Stimulated activated CD4-positive, alpha-beta T cell treated with anti-CD3 and anti-CD28 coated beads, Interleukin-1b, Interleukin-23, amount 100 ng/mL, for 1 hour (primary cell): ENCODE measurements around the gene RASL11B.

ENCODE experiments used
- DNase-seq, 2 donors: peaks; one replicate each; pipeline ENCODE4 v3.0.0-alpha.2; 2020; ENCODE audit warnings: low read depth in 2 of 2

Gene RASL11B

DNA sequence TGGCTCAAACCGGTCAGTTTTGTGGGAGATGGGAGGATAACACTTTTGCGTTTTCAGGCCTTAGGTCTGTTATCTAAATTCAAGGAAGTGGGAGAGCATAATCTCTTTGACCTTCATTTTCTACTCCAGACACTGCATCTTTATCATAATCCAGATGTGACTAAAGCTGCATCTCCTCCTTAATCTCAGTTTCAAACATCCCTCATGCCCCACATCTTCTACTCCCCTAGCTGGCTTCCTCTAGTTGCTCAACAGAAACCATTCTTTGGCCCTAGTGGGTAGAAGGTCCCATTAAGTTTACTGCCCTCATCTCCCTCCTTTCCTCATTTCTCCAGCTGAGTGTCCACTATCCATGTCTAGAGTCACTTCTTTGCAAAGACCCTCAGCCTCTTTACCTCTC lies 18.8 kb upstream of the RASL11B start:
- DNase-seq, result no peak

DNA sequence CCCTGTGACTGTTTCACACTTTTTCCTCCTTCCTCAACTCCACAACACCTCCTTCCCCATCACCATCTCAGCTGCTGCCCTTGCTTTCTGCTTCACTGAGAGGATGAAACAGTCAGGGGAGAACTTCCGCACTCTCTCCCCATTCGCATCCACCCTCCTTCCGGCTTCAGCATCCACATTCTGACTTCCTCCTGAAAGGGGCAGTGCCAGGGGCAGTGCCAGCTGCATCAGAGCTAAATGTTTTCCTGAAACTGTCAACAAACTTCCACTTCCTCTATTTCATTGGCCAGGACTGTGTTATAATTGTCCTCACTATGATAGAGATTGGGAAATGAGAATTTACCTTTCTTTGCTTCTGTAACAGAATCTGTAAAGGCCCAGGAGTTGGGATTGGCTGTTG lies 18.2 kb upstream of the RASL11B start:
- DNase-seq, result no peak

DNA sequence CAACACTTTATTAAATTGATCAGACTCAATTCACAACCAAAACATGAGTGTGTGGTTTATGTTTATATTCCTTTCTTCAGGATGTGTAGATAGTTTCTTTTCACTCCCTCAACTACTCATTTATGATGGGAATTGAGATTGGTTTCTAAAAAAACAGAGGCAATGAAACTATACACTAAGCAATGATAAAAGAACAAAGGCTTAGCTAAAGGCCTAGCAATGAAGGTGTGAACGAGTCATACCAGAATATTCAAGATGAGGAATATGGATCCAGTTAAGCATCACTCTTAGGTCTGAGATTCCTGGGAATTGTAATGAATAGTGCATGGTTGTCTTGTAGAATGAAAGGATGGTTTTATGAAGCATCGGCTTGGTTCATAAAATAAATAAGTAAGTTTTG lies 17.5 kb upstream of the RASL11B start:
- DNase-seq, result no peak

- DNase-seq, result no peak
Measured at GRCh38 chr4:52846502-52846901, 15.6 kb upstream of the RASL11B start.

DNA sequence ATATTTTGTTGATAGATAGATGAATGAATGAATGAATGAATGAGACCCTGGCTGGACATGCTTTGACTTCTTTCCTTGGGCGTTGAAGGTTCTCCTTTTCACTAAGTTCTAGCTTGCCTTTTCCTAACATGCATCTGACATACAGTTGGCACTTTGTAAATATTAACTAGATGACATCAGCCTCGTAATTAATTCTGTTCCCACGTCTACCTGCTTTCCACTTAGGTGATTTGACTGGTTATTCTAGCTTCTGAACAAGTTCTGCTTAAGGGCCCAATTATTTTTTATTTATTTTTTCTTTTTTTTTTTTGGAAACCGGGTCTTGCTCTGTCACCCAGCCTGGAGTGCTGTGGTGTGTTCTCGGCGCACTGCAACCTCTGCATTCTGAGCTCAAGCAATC lies 13.9 kb upstream of the RASL11B start:
- no peak for DNase-seq

GRCh38 chr4:52850406-52851124 lies 11.6 kb upstream of the RASL11B start:
- no peak for DNase-seq

- DNase-seq, result no peak
Measured at GRCh38 chr4:52852041-52852440, 10.1 kb upstream of the RASL11B start.

- DNase-seq, result no peak
Measured at GRCh38 chr4:52852711-52853110, 9.4 kb upstream of the RASL11B start.

DNA sequence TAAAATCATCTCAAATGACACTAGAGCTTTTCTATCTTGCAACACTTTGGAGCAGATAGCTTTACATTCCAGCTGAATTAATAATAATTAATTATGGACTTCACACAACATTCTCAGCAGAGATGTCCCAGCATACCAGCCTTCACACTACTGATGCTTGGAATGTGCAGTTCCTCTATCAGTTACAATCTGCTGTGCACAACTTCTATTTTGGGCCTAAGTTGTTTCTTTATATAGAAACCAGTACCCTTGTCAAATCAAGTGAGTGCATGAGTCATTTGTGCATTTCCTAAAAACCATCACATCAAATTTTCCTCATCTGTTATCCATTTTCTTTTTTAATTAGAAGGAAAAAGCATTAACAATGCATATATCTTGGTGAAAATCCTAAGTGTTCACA lies 8.8 kb upstream of the RASL11B start:
- DNase-seq, result no peak

- no peak for DNase-seq
Measured at GRCh38 chr4:52856801-52857200, 5.3 kb upstream of the RASL11B start.

DNA sequence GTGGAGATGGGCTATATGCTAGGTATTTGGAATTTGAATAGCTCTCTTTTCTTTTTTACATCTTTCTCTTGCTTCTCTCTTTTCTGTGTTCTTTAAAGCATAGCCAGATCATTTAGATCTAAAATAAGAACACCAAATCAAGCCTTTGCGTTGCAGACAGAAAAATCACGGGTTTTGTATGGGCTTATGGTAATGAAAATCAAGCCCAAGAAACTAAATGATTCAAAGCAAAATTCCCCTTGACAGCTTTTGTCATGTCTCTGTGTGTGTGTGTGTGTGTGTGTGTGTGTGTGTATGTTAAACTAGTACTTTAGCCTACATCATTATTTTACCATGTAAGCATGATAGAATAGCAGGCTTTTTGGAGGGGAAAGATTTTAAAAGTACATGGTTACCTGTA lies 1.8 kb upstream of the RASL11B start:
- no peak for DNase-seq

- no peak for DNase-seq
Measured at GRCh38 chr4:52861171-52861823, 820 bp upstream of the RASL11B start.

- no peak for DNase-seq
Measured at GRCh38 chr4:52862639-52863161, 583 bp downstream of the RASL11B start.

GRCh38 chr4:52863324-52863723 lies 1.2 kb downstream of the RASL11B start:
- DNase-seq, result no peak

DNA sequence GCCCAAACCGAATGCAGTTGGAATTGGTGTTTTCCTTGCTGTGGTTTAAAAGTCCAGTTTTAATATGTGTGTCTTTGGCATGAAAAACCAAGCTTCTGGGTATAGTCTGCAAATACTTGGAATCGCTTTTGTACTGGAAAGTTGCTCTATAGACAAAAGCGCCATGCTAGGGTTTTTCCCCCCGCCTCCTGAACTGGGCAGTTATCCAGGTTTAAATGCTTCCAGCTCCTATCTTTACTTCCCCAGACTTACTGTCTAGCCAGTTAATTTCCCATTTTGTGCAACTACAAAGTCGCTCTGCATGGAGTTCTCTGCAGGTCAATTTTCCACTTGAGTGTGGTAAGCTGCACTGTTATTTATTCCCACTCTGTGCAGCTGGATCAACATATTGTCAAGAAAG lies 2.7 kb downstream of the RASL11B start:
- no peak for DNase-seq

GRCh38 chr4:52865300-52865699 lies 3.2 kb downstream of the RASL11B start:
- no peak for DNase-seq

DNA sequence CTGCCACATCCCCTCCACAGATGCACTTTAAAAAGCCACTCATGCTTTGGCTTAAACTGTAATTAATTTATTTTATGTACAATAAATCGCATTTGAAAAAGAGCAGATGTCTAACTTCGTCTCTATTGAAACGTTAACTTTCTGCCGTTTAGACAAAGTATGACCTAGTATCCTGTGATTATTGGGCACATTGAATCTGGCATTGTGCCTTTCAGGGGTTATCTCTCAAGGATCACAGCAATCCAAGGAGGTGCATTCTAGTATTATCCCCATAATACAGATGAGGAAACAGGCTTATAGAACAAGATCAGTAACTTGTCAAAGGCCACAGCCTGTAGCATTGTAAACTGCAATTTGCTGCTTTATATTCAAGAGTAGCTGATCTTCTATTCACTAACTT lies 4.6 kb downstream of the RASL11B start:
- DNase-seq, result no peak

DNA sequence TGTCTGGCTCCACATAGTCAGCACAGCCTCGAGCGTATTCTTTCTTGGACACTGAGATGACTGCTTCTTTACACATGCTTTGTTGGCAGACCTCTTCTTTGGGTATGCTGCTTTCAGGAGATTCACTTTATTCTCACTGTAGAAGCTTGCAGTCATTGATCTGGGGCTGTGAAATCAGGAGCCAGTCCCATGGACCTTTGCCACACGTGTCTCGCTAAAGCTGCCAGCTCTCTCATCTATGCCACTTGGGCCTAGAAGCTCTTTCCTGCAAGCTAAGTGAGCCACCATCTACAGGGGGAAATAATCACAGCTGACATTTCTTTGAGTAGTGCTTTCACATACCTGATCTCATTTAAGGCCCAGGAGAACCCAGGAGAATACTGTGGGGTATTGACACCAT lies 5.0 kb downstream of the RASL11B start:
- DNase-seq, result no peak

DNA sequence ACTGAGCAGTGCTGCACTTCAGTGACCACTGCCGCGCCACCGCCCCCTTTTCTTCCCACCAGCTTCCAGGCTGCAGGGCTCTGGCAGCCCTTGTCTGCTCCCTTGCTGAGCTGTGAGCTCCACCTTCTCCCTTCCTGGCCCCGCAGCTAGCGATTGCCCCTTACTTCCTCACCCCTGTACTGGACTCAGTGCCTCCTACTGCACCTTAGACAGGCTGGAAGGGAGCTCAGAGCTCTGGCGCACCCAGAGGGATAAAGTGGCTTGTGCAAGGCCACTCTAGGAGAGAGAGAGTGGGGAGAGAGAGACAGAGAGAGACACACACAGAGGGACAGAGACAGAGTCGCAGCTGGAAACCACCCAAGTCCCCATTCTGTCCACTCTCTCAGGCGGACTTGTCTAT lies 6.0 kb downstream of the RASL11B start:
- no peak for DNase-seq

GRCh38 chr4:52869196-52869595 lies 7.1 kb downstream of the RASL11B start:
- DNase-seq, result no peak

DNA sequence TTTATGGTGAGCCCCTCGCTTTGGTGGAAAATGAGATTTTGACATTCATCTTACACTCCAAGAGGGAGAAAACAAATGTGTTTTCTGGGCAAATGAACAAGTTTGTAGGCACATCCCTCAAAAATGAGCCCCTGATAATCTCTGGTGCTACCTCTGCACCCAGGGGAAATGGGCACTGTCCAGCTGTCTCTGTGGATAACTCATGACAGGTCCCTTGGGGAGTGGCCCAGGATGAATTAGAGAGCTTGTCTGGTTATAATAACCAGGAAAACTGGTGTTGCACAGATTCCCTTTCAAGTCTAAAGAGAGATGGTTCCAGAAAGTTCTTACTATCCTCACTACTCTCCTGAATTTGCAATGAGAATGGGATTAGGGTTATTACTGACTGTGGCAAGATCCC lies 7.5 kb downstream of the RASL11B start:
- no peak for DNase-seq

- DNase-seq, result no peak
Measured at GRCh38 chr4:52870225-52870624, 8.1 kb downstream of the RASL11B start.

DNA sequence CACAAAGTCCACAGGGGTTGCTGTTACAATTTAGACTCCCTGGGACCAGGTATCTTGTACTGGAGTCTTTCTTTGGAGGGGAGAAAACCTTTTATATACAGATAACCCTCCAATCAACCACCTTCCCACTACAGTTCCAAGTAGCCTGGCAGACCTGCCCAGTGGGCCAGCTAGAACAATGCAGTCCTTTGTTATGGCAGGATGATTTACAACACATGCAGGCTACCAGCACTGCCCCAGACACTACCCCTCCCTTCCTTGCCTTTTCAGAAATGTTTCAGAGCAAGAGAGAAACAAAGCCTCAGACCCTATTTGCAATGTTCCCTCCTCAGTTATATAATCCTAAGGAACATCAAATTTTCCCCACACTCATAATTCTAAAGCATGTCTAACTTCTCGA lies 11.1 kb downstream of the RASL11B start:
- no peak for DNase-seq
